Inflammatory macrophage treated with lipopolysaccharide for 4 hours (primary cell): ENCODE results near the gene LIPA.

Experiments
- DNase-seq: peaks from one replicate; pipeline ENCODE4 v3.0.0-alpha.2; 2020

The LIPA gene

GRCh38 chr10:89238956-89239644 is 12.5 kb downstream of the LIPA start:
- DNase-seq = peak; percentile 49

DNA sequence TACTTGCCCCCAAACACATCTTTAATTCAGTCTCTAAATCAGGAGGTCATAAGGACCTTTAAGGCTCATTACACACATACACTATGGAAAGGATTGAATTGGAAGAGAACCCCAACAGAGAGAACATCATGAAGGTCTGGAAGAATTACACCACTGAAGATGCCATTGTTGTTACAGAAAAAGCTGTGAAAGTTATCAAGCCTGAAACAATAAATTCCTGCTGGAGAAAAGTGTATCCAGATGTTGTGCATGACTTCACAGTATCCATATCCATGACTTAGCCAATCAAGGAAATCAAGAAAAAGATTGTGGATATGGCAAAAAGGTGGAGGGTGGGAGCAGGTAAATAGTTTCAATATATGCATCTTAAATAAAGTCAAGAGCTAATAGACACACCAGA is 13.7 kb downstream of the LIPA start:
- no peak for DNase-seq

DNA sequence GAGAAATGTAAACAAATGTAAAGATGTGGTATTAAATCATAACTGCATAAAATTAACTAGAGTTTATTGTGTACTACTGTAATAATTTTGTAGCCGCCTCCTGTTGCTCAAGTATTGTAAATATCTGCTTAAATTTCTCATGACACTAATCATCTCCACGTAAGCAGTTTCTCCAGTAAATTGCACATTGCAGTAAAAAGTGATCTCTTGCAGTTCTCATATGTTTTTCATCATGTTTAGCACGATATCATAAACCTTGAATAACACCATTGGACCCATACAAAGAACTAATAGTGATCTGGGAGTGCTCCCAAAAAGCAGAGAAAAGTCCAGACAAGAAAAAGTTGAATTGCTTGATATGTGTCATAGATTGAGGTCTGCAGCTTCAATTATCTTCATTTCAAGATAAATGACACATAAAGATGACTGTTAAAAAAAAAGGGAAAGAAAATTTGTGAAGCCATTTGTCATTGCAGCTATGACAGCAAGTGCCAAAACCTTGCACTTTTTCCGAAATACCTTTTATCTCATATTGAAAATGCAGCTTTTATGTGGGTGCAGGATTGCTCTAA is 15.3 kb downstream of the LIPA start:
- peak; percentile 45 for DNase-seq

- peak; percentile 99 for DNase-seq
These were observed 16.3 kb downstream of the LIPA start for GRCh38 chr10:89235073-89235798.

GRCh38 chr10:89233033-89233432 is 18.5 kb downstream of the LIPA start:
- DNase-seq = no peak

- DNase-seq = no peak
These were observed 22.6 kb downstream of the LIPA start for GRCh38 chr10:89228962-89229361.

DNA sequence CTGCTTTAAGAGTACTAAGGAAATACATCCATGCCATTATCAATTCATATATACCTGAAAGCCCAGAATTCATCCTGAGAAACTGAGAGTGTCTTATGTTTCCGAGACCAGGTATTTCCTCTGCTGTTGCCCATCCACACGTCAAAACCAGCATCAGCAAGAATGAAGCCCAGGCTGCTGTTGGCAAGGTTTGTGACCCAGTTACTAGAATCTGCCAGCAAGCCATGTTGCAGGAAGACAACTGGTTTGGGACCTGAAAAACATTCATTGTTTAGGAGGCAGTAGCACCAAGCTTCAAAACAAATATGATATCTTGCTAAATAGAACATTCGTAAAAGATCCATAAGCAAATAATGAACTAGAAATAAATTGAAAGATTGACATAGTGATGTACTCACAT is 23.4 kb downstream of the LIPA start:
- no peak for DNase-seq

GRCh38 chr10:89226891-89227290 is 24.7 kb downstream of the LIPA start:
- DNase-seq = no peak

DNA sequence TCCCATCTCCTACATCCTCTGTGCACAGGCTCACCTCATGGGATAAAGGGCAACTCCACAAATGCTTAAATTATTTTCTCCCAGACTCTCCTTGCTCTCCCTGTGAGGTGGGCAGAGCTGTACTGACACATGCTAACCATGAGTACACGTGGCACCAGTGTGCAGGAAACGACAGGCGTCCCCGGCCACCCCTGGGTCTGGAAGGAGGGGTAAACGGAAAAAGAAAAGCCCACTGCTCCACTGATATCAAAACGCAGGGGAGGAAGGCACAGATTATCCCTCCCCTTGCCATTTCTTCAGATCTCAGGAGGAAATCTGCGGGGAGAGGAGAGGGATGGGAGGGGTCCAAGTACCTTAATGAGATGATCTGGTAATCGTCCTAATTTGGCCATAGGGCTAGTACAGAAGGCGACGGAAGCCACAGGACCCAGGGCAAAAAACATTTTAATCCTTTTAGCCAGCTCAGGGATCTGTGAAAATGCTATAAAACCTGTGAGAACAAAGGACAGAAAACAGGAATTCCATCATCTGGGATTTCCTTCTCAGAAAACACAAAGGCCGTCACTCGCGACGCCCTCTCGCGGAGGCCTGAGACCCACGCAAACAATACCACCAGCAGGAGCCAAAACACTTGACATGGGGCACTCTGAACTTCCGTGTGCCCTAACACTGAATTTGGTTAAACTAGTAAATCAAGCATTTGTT is 26.7 kb downstream of the LIPA start:
- no peak for DNase-seq

DNA sequence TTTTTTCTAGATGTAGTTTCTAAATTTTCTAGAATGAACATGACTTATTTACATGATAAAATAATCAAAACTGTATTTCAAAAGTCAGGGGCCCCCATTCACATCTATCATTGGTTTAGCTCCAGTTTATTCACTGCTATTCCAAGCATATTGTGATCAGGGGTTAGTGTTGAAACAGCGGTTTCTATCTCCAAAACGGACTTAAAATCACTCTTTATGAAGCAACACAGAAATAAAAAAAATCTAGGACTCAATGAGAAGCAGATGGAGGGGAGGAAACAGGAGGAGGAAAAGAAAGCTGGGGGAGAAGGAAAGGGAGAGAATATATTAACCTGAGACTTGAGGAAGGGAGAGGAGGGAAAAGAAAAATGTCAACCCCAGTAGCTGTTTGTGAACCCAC is 29.7 kb downstream of the LIPA start:
- DNase-seq = no peak

DNA sequence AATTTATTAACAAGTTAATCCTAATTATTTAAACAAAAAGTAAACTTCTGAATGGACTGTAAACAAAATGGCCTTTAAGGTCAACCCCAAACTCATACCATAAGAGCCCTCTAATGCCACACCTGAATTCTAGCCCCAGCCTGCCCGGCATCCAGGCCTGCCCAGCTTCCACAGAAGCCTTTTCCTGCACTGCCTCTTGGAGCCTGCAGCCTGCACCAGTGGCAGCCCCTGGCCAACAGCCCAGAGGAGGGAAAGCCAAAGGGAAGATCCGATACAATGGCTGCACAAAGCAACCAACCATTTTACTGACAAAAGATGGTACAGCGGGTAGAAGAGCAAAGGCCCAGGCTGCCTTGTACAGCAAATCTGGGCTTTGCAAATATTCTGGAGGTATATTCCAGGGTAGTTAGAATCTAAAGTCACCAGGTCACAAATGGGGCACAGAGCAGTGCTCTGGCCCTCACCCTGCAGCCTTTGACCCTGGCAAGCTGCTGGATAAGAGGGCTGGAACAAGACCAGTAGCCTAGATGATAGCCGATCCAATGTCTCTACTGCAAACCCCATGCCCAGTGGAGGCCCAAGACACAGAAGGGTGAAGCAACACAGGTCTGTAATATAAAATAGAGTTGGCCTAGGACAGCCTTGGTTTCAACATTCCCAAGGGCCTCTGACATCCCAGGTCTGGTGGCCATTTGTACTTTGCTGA is 31.9 kb downstream of the LIPA start:
- DNase-seq = no peak

DNA sequence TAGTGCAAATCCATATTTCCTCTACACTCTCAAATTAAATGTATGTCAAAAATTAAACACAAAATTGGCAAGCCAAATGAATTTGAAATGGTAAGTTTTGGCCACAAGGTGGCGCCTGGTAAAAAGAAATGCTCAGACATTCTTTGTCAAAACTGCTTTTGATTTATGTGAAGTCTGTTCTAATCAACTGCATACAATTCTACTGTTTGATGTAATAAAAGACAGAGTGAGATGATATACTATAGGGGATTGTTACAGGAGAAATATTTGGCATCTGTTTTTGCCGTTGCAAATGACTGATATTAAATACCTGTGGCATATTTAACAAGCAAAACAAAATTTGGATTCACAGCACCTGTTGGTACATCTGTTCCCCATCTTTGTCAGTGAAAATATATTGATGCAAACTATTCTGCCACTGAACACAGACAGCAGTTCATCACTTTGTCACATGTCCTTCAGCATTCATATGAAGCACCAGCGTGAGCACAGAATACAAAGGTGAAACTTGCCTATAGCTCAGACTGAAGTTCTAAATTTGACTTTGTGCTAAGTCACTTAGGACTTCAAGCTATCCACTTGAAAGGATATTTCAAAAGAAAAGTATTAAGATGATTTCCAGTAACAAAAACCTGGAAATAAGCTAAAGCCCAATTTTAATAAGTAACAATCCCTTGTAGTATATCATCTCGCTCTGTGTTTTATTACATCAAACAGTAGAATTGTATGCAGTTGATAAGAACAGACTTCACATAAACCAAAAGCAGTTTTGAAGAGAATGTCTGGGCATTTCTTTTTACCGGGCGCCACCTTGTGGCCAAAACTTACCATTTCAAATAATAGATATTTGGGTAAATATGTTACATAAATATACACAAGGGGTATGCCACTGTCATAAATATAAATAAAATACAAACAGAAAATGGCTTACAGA is 34.3 kb downstream of the LIPA start:
- DNase-seq = peak; percentile 72

DNA sequence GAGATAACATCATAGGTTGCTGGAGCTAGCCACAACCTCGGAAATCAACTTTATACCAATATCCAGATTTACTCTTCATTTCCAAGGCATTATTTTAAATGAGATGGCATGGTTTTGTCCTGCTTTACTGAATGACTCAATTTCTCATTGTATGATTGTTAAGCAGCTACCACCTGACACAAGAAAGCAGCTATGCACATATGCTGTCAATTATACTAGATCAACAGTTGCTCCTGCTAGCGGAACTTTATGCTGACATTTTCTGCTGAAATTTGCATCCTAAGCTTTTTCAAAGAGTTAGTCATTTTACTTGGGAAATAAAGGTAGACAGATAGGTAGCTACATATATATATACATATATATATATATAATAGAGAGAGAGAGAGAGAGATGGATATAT is 35.5 kb downstream of the LIPA start:
- DNase-seq = no peak

GRCh38 chr10:89215511-89215910 is 36.1 kb downstream of the LIPA start:
- DNase-seq = no peak

DNA sequence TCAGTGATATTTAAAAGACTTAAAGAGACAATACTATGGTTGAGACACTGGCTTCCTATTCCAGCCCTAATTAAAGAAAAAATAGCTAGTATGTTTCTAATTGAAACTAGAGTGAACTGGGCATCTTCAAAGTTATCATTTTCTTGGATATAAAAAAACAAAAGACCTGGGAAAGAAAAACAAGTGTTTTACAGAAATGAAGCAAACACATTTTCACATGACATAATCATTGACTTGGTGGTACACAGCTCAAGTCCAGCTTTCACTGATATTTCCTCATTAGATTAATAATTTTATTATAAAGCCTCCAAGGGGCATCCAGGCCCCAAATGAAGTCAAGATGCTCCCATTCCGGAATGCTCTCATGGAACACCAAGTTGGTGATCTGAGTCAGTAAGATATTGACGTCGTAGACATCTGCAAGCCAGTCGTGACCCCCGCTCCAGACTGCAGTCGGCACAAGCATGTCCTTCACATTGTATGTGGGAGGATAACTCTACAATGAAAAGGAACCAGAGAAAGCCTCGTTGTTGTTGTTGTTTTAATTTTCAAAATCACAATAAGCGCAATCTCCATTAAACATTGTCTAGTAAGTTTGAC is 36.9 kb downstream of the LIPA start:
- DNase-seq = no peak

DNA sequence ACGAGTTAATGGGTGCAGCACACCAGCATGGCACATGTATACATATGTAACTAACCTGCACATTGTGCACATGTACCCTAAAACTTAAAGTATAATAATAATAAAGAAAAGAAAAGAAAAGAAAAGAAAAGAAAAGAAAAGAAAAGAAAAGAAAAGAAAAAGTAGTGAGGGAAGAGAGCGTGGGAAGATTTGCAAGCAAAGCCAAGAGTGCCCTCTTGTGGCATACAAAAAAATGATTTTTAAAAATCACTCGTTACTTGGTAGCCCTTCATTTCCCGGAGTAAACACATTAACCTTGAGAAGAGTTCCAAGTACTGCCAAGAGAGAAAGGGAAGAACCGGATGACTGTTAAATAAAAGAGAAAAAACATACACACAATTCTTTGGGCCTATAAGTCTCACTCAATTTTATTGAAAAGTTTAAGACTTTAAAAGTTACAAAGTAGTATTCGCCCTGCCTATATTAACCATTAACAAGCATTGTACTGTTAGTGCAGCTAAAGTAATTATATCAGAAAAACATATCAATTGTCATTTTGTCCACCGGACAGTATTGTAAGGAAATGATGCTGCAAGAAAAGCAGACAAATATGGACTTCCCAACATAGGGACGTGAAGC is 38.3 kb downstream of the LIPA start:
- DNase-seq = peak; percentile 64

GRCh38 chr10:89210794-89211425 is 40.7 kb downstream of the LIPA start:
- DNase-seq = no peak

DNA sequence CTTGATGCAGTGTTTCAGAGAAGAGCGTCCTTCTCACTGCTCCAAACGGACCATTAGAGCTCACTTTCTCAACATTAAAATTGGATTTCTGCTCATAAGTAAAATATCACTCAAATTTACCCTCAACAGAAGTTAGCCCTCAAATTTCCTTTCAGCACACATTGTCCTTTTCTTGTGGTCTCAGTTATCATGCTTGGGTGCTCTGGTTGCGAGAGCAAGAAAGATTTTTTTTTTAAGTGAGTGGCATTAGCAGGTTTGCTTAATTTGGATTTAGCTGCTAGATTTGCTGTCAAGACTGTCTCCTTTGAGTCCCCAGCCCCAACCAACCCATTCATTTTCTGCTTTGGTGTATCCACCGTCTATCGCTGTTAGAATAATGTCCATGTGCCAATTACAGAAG is 41.9 kb downstream of the LIPA start:
- no peak for DNase-seq

- no peak for DNase-seq
These were observed 43.6 kb downstream of the LIPA start for GRCh38 chr10:89207801-89208551.
